HG03558 (cell line): ENCODE data around the gene SPATC1L.

ENCODE experiments used
- ATAC-seq: cut with Tn5 transposase; IDR thresholded peaks from one replicate; pipeline ENCODE4 v1.9.1; 2021; ENCODE audit warnings: moderate number of reproducible peaks; ENCODE audit not compliant: unreplicated experiment; ENCODE audit errors: extremely low read depth

Gene SPATC1L

DNA sequence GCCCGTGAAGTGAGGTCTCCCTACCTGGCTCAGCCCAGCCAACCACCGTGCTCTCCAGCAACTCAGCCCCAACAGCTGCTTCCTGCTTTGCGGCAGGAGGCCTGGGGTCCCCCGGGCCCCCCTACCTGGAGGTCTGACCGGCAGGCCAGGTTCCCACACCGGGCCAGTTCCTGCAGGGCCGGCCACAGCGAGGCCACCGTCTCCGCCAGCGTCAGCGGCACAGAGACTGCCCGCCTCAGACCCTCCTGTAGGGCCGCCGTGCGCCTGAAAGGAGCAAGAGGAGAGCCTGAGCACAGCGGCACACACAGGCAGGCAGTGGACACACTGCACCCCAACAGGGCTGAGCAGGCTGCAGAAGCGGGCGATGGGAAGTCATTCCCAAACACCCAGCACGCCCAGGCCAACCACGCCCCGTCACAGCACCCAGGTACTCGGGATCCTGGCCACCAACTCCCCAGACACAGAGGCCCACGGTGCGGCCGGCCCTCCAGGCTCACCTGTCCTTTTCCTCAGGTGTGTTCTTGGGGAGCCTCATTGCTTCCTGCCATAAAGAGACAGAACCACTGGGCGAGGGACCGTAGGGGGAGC lies 45.8 kb downstream of the SPATC1L start:
- no peak for ATAC-seq

DNA sequence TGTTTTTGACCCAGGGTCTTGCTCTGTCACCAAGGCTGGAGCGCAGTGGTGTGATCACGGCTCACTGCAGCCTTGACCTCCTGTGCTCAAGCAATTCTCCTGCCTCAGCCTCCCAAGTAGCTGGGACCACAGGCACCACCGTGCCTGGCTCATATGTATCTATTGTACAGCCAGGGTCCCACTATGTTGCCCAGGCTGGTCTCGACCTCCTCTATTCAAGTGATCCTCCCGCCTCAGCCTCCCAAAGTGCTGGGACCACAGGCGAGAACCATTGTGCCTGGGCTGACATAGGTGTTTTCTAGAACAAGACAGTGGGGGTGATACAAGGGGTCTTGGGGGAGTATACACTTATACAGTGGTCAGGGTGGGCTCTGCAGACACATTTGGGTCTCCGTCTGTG lies 46.4 kb downstream of the SPATC1L start:
- no peak for ATAC-seq

DNA sequence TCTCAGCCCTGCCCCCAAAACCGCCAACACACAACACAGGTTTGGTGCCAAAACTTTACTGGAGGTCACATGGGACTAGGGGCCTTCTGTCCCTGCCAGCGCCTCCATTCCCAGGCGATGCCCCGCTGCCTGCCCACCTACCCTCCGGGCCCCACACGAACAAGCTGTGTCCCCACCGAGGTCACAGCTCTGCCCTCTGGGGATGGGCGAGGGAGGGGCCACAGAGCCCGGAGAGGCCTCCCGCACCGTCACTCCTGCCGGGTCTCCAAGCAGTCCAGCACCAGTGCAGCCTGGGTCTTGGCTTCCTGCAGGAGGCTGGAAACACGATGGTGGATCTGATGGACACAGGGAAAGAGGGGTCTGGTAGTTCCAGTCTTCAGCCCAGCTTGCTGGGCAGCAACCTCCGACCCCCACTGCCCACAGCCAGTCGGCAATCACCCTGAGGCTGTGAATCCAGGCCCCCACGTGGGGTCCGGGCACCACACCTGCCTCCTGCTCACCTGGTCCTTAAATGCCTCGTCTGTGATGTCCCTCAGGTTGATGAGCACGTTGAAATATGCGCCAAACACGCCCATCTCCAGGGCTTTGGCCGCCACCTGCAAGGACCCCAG lies 47.4 kb downstream of the SPATC1L start:
- no peak for ATAC-seq

DNA sequence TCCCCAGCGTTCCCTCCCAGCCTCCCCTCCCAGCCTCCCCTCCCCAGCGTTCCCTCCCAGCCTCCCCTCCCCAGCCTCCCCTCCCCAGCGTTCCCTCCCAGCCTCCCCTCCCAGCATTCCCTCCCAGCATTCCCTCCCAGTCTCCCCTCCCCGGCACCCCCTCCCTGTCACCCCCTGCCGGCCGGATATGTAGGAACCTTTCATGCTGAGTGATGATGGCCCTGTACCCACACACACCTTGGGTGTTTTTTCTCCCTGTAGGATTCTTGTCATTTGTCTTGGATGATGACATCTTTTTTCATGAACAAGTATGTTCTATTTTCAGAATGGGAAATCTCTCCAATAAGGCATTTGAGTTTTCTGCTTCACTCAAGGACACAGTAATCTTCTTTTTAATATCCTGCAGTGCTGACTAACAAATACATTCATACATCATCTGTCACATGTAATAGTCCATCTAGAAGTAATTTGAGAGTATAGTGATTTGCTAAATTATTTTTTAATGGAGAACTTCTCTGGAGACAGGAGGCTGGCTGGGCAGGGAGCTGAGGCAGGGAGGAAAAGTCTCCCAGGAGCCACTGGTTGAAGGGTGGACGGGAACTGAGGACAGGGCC lies 48.4 kb downstream of the SPATC1L start:
- no peak for ATAC-seq

DNA sequence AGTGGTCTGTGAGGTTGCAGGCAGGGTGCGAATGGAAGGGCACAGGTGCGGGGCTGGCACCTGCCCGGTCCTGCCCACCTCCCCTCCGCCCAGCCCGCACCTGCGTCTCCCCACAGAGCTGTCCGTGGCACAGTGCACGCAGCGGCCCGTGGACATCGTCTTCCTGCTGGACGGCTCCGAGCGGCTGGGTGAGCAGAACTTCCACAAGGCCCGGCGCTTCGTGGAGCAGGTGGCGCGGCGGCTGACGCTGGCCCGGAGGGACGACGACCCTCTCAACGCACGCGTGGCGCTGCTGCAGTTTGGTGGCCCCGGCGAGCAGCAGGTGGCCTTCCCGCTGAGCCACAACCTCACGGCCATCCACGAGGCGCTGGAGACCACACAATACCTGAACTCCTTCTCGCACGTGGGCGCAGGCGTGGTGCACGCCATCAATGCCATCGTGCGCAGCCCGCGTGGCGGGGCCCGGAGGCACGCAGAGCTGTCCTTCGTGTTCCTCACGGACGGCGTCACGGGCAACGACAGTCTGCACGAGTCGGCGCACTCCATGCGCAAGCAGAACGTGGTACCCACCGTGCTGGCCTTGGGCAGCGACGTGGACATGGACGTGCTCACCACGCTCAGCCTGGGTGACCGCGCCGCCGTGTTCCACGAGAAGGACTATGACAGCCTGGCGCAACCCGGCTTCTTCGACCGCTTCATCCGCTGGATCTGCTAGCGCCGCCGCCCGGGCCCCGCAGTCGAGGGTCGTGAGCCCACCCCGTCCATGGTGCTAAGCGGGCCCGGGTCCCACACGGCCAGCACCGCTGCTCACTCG lies 52.2 kb downstream of the SPATC1L start:
- ATAC-seq = no peak

DNA sequence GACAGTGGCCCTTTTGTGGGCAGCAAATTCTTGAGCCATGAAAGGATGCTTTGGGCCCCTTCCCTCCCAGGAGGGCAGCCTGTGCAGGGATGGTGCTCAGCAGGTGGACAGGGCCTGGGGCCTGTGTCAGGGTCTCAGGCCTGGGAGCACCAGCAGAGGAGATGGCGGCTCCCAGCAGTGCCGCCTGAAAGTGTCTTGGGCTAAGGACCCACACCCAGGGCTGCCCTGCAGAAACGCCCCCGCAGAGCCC lies 52.7 kb downstream of the SPATC1L start:
- no peak for ATAC-seq

DNA sequence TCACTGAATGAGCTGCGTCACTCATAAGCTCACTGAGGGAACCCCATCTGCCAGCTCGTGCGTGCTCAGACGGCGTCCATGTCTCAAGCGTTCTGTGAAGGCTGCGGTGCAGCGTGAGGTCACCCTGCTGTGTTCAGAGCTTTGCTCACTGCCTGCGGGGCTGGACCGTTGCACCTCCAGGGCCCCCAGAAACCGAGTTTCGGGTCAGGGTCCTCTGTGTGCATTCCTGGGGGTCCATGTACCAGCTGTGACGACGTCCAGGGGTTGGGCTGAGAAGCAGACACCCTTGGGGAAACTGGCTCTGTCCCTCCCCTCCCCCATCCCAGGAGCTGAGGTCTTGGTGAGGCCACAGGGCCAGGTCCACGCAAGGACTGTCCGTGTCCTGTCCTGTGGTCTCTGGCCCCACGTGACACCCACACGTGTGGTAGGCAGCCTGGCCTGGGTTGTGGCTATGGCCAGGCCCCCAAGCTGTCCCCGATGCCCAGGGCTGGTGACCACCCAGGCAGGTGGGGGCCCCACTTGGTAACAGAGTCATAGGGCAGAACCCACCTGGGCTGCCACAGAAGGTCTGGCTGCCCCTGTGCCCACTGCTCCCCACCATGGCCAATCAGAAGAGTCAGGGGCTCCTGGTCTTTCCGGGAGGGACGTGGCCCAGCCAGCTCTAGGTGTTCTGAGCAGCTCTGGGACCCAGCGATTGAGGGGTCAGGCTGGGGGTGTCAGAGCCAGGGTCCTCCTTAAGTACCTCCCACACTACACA lies 53.2 kb downstream of the SPATC1L start:
- no peak for ATAC-seq

DNA sequence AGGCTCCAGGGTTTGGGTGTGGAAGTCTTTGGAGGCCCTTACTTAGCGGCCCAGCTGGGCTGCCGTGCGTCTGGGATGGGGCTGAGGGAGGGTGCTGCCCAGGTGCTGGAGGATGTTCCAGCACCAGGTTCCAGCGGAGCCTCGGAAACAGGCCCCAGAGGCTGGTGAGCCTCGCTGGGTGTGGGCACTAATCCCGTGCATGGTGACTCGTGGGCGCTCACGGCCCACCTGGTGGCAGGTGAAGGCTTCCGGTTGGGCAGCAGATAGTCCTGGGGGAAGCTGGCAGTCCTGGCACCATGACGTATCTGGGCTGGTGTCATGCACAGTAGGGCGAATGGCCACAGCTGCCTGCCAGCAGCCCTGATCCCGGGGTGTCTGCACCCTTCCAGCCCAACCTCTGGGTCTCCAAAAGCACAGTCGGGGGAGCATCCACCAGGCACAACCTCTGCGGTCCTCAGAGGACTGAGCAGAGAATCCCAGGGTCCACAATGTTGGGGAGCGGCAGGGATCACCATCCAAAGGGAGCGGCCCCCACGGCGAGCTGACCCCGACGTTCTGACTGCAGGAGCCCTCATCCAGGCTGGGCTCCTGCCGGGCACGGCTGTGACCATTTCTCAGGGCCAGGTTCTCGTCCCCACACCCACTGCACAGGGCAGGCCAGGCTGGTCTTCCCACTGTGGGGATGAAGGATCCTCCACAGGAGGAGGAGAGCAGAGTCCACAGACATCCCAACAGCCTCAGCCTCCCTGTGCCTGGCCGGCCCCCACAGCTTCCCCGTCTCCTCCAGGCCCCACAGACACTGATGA lies 54.2 kb downstream of the SPATC1L start:
- no peak for ATAC-seq

DNA sequence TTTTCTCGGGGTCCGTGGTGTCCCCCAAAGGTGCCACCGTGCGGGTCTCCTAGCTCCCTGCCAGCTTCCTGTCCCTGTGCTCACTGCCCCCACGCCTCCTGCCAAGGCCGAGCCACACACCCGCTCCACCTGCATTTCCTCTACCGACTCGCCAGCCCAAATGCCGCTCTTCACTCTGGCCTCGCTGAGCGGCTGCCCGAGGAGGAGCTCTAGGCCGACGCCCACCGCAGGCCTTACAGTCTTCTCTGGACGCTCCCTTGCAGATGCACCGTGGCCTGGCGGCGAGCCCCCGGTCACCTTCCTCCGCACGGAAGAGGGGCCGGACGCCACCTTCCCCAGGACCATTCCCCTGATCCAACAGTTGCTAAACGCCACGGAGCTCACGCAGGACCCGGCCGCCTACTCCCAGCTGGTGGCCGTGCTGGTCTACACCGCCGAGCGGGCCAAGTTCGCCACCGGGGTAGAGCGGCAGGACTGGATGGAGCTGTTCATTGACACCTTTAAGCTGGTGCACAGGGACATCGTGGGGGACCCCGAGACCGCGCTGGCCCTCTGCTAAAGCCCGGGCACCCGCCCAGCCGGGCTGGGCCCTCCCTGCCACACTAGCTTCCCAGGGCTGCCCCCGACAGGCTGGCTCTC lies 55.2 kb downstream of the SPATC1L start:
- ATAC-seq = no peak

DNA sequence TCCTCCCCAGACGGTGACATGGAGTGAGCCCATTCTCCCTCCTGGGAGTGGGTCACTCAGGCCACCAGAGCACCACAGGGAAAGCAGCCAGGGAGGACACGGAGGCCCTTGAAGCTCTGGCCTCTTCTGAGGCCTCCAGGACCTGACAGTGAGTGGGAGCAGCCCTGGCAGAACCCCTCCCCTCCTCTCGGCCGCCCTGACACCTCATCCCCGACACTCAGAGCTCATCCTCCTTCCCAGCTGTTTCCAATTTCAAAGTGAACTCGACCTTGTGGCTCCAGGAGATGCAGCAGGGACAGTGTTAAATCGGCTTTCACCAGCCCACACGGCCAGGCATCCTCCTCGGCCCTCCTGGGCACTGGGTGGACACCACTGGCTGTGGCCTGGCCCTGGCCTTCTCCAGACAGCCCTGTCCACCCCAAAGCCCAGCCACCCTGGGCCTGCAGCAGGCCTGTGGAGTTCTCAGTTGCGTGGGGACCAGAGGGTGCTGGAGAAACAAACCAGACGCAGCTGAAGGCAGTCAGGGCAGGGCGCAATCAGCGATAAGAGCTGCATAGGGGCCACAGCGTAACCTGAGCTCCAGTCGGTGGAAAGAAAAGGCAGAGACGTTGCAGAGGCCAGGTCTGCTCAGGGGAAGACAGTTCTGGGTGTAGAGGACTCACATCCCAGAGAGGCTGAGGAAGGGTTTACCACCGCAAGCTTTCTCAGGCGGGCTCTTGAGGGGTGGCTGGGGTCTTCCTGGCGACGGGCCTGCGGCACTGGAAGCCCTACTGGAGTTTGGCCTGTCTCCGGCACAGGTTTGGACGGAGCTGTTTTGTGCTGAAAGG lies 55.9 kb downstream of the SPATC1L start:
- ATAC-seq = no peak

DNA sequence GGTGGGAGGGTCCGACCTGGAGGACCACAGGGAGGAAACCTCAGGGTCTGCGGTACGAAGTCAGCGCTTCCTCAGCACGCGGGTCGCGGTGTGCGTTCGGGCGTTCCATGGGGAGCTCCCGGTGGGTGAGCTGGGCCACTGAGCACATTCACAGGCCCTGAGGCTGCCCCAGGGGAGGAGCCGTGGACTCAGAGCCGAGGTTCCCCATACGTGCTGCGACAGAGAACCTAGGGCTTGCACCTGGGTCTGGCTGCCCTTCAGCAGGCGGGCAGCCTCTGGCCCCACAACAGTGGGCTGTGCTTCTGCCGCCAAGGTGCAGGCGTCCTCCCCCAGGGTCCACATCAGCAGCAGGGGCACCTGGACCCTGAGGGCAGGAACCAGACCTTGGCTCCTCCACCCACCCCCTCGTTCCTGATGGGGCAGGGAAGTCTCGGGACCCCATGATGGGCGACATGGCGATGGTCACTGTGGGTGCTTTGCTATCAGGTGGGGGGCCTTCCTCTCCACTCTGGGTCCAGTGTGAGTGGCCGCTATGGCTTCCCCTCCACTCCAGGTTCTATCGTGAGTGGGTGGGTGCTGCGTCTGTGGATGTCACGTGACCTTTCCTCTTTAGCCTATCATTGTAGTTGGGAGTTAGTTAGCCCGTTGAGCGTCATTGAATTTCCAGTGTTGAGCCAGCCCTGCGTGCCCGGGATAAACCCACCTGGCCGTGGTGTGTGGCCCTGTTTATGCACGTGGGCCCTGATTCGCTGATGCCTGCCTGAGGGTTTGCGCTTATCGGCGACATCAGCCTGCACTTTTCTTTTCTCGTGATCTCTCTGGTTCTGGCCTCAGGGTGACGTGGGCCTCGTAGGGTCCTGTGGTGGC lies 56.8 kb downstream of the SPATC1L start:
- no peak for ATAC-seq

DNA sequence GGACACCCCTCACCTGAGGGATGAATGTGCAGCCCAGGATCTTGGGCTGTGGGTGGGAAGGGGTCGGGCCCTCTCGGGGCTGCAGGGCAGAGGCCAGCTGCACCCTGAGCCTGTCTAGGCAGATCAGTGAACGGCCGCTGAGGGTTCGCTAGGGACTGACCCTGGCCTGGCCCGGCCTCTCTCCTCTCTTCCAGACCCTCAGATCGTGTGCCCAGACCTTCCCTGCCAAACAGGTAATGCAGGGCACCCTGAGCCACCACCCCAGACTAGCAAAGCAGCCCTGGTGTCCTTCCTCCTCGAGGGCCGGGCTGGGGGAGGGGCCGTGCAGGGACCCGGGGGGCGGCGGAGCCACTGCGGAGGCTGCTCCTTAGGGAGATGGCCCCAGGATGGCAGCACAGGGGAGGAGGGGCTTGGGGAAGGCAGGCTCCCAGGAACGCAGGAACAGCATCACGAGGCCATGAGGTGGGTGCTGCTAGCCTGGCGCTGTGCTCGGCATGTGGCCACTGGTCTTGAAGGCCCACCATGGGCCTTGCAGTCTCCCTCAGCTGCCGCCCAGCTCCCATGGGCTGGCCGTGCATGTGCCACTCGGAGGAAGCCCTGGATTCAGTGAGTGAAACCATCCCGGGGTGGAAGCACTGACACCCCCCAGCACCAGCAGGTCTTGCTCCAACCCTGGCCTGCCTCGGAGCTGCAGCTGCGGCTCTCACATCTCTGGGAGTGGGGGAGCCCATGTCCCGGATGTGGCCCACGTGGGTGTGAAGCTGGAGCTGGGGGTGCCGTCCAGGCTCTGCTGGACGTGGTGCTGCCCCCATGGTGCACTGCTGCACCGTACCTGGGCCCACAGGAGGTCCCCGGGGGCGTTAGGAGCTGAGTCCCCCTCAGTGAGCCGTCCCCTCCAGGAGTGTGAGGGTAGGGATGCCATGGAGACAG lies 57.7 kb downstream of the SPATC1L start:
- ATAC-seq = no peak

DNA sequence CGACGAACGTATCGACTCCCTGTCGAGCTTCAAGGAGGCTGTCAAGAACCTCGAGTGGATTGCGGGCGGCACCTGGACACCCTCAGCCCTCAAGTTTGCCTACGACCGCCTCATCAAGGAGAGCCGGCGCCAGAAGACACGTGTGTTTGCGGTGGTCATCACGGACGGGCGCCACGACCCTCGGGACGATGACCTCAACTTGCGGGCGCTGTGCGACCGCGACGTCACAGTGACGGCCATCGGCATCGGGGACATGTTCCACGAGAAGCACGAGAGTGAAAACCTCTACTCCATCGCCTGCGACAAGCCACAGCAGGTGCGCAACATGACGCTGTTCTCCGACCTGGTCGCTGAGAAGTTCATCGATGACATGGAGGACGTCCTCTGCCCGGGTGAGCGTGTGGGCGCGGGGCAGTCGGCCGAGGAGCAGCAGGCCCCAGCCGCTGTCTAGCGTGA lies 58.4 kb downstream of the SPATC1L start:
- ATAC-seq = no peak

DNA sequence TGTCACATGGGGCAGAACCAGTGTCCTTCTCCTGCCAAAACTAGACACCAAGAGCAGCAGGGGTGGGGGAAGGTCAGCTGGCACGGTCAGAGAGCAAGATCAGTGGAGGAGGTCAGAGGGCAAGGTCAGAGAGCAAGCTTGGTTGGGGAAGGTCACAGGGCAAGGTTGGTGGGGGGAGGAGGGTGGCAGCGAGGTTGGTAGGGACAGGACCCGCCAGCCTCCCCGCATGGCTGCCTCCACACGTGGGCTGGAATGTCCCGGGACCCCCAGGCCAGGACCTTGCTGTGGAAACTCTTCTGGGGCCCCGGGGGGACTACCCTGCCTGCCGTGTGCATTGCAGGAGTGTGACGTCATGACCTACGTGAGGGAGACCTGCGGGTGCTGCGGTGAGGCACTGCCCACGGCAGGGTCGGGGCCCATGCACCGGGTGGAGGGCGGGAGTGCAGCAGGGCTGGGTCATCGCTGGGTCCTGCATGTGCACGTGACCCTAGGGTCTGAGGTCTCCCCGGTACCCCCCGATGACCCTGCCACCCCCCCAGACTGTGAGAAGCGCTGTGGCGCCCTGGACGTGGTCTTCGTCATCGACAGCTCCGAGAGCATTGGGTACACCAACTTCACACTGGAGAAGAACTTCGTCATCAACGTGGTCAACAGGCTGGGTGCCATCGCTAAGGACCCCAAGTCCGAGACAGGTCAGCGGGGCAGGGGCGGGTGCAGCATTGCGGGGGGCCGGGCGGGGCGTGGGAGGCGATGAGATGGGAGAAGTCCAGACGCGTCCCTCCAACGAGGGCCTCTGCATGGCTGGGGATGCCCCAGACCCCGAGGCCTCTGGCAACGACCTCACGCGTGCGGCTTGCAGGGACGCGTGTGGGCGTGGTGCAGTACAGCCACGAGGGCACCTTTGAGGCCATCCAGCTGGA lies 59.1 kb downstream of the SPATC1L start:
- ATAC-seq = no peak

DNA sequence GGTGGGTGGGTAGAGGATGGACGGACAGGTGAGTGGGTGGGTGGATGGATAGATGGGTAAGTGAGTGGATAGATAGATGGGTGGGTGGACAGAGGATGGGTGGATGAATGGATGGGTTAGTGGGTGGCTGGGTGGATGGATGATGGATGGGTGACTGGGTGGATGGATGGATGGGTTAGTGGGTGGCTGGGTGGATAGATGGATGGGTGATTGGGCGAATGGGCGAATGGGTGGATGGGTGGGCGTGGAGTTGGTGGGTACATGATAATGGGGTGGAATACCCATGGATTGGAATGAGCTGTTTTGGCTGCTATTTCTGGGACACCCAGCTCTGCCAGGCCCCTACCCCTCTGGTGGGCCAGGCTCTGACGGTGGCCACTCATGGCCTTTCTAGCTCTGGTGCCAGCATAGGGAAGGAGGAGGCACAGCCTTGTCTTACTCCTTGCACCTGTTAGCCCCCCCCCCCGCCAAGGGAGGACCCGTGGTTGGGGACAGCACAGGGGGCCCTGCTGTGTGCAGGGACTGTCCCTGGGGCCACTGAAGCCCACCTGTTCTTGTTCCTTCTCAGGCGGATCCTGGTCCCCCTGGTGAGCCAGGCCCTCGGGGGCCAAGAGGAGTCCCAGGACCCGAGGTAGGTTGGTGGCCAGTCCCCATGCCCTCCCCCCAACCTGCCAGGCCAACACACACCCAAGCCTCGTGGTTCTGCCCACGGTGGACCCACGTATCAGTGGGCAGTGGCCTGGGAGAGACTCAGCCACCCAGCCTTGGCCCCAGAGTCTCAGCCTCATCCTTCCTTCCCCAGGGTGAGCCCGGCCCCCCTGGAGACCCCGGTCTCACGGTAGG lies 60.0 kb downstream of the SPATC1L start:
- no peak for ATAC-seq
